Lower lobe of right lung (tissue), 2 donors: ENCODE data around the gene PCSK5. TPM values are rescaled to one million over a fixed set of nuclear protein-coding genes. Genes with fewer than 3 reads are reported as not detected.
A peak's percentile ranks its signal among the peaks of the same experiment; 100 is the strongest.

Experiments used
- ATAC-seq, 2 donors: fragments of 200-7000 bp; cut with Tn5 transposase; one replicate each; pipeline ENCODE4 v1.9.1; 2020 to 2022; ENCODE audit warnings: mild to moderate bottlenecking in 2 of 2, moderate library complexity in 2 of 2
- DNase-seq: peaks from one replicate; pipeline ENCODE4 v3.0.0-alpha.2; 2020
- H3K27ac ChIP-seq: fragments of 200-600 bp; one replicate; pipeline ENCODE4 v1.8.0; 2022
- H3K27me3 ChIP-seq: fragments of 200-600 bp; one replicate; pipeline ENCODE4 v1.8.0; 2022; ENCODE audit warnings: low read depth
- H3K36me3 ChIP-seq: fragments of 200-600 bp; one replicate; pipeline ENCODE4 v1.8.0; 2022; ENCODE audit warnings: mild to moderate bottlenecking
- H3K4me1 ChIP-seq: fragments of 200-600 bp; one replicate; pipeline ENCODE4 v1.8.0; 2022
- H3K4me3 ChIP-seq: fragments of 200-600 bp; one replicate; pipeline ENCODE4 v1.8.0; 2022; ENCODE audit warnings: mild to moderate bottlenecking
- H3K9me3 ChIP-seq: fragments of 200-600 bp; one replicate; pipeline ENCODE4 v1.8.0; 2022
- CTCF ChIP-seq: fragments of 200-600 bp; IDR thresholded peaks from one replicate; pipeline ENCODE4 v1.8.0; 2022; ENCODE audit warnings: antibody characterized with exemption, mild to moderate bottlenecking
- intact Hi-C: fragments of 100-400 bp; cut with DNase I; formaldehyde crosslinking; loops from one replicate; pipeline ENCODE4 v1.11.0; 2022
- total RNA-seq: library from RNA; stranded (reverse); fragmentation: NEBNext Ultra II Directional; extraction: Animal tissue kit (Norgen Biotek cat#: 25700); gene quantifications from one replicate; pipeline ENCODE4 v1.2.1, GENCODE V29; 2021
- donor health status: DM: no; HTN: yes; CAD: no; lungs with severe emphysema.

PCSK5 gene
- total RNA-seq, 1 donor from 2014 or later = 18.1 TPM

GRCh38 chr9:76001459-76001858, 111.0 kb downstream of the PCSK5 start:
- ATAC-seq (no peak), DNase-seq (no peak)
- no peak overlapping the region for H3K27ac ChIP-seq
- H3K4me3 ChIP-seq = no peak overlapping the region
- H3K9me3 ChIP-seq = no peaks in the 10 kb centered on the region
- no peaks in the 10 kb centered on the region for H3K27me3 ChIP-seq
- H3K36me3 ChIP-seq = no peaks in the 10 kb centered on the region
- H3K4me1 ChIP-seq = peaks cover 7% of the 10 kb centered on the region
- intact Hi-C loops = no loop called here
- no peak for TF ChIP-seq CTCF

DNA sequence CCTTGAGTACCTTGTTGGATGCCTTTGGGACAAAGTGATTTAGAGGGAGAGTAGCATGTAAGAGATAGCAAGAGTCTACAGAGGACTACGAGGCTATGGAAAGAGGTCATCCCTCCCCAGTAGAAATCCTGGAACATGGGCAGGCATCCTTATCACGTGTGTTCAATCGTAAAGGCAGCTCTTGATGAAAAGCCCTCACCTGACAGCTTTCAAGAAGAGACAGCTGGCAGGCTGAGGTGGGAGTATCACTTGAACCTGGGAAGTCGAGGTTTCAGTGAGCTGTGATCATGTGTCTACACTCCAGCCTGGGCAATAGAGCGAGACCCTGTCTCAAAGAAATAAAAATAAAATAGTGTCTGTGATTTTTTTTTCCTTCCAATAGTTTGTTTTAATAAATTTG, 112.6 kb downstream of the PCSK5 start:
- DNase-seq (no peak), ATAC-seq (no peak)
- intact Hi-C loops = no loop called here
- Histone ChIP-seq H3K4me1 (peaks cover 3% of the 10 kb centered on the region), H3K27ac (no peak overlapping the region), H3K4me3 (no peak overlapping the region), H3K9me3 (no peaks in the 10 kb centered on the region), H3K27me3 (no peaks in the 10 kb centered on the region), H3K36me3 (no peaks in the 10 kb centered on the region)
- TF ChIP-seq CTCF = no peak

GRCh38 chr9:76004526-76004925, 114.1 kb downstream of the PCSK5 start:
- Histone ChIP-seq H3K9me3 (no peaks in the 10 kb centered on the region), H3K4me1 (peaks cover 4% of the 10 kb centered on the region), H3K36me3 (no peaks in the 10 kb centered on the region), H3K27ac (no peak overlapping the region), H3K4me3 (no peak overlapping the region), H3K27me3 (no peaks in the 10 kb centered on the region)
- intact Hi-C loops = no loop called here
- no peak for TF ChIP-seq CTCF
- no peak for ATAC-seq
- no peak for DNase-seq

DNA sequence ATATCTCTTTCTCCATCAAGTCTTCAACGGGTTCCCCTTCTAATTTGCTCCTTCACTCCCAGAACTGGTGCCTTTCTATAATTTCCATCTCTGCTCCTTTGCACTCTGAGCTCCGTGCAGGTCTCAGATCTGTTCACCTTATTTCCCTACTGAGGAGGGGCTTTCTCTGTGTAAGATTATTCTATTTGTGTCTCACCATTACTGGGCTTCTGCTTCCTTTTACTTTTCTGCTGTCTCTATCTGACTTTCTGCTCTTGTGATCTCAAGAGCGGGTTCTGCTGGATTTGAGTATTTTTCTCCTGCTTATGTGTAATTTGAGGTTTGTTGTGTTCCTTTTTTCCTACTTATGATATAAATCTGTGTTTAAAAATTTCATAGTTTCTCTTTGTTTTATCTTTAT, 117.5 kb downstream of the PCSK5 start:
- Histone ChIP-seq H3K36me3 (no peaks in the 10 kb centered on the region), H3K4me1 (peaks cover 4% of the 10 kb centered on the region), H3K4me3 (no peak overlapping the region), H3K27ac (no peak overlapping the region), H3K9me3 (no peaks in the 10 kb centered on the region), H3K27me3 (no peaks in the 10 kb centered on the region)
- DNase-seq (no peak), ATAC-seq (no peak)
- no peak for TF ChIP-seq CTCF
- intact Hi-C loops = no loop called here

GRCh38 chr9:76013809-76014208, 123.3 kb downstream of the PCSK5 start:
- Histone ChIP-seq H3K27me3 (no peaks in the 10 kb centered on the region), H3K9me3 (no peaks in the 10 kb centered on the region), H3K27ac (no peak overlapping the region), H3K36me3 (no peaks in the 10 kb centered on the region), H3K4me3 (no peak overlapping the region), H3K4me1 (peaks cover 5% of the 10 kb centered on the region)
- ATAC-seq (no peak), DNase-seq (no peak)
- intact Hi-C loops = no loop called here
- no peak for TF ChIP-seq CTCF

GRCh38 chr9:76018235-76018634, 127.8 kb downstream of the PCSK5 start:
- peaks cover 7% of the 10 kb centered on the region for H3K4me1 ChIP-seq
- intact Hi-C loops = no loop called here
- TF ChIP-seq CTCF = no peak
- no peaks in the 10 kb centered on the region for H3K9me3 ChIP-seq
- H3K4me3 ChIP-seq = no peak overlapping the region
- DNase-seq = peak; percentile 42
- ATAC-seq = peak; percentile 15 to 90
- no peaks in the 10 kb centered on the region for H3K27me3 ChIP-seq
- no peaks in the 10 kb centered on the region for H3K36me3 ChIP-seq
- no peak overlapping the region for H3K27ac ChIP-seq
